COLO829 (cell line): ENCODE measurements around the gene DFFA.
"Not testable (repeated sequence)": the region's sequence is repeated elsewhere in the genome, so short reads cannot be mapped to it uniquely, and the experiment has no call there.

Source experiments
- DNase-seq: peaks from one replicate; pipeline ENCODE4 v3.0.0; 2012; ENCODE audit warnings: low spot score

The DFFA gene

GRCh38 chr1:10459184-10459583 lies 13.1 kb downstream of the DFFA start:
- no peak for DNase-seq

GRCh38 chr1:10457875-10458274 lies 14.5 kb downstream of the DFFA start:
- no peak for DNase-seq

- DNase-seq = not testable (repeated sequence)
These were observed 14.9 kb downstream of the DFFA start for GRCh38 chr1:10457462-10457861.

- no peak for DNase-seq
These were observed 15.7 kb downstream of the DFFA start for GRCh38 chr1:10456661-10457060.

GRCh38 chr1:10456048-10456447 lies 16.3 kb downstream of the DFFA start:
- no peak for DNase-seq

- DNase-seq = no peak
These were observed 21.0 kb downstream of the DFFA start for GRCh38 chr1:10451287-10451686.

- no peak for DNase-seq
These were observed 21.5 kb downstream of the DFFA start for GRCh38 chr1:10450836-10451235.

GRCh38 chr1:10450156-10450814 lies 22.0 kb downstream of the DFFA start:
- DNase-seq = no peak

- no peak for DNase-seq
These were observed 22.6 kb downstream of the DFFA start, which contains the start of gene CORT for GRCh38 chr1:10449751-10450150. Gene CORT (plus strand): TSS chr1:10450031. CDS start chr1:10450224, 193 bp downstream.

GRCh38 chr1:10446790-10447422 lies 25.4 kb downstream of the DFFA start:
- DNase-seq = no peak

- no peak for DNase-seq
These were observed 27.4 kb downstream of the DFFA start for GRCh38 chr1:10444795-10445397.

GRCh38 chr1:10444248-10444647 lies 28.1 kb downstream of the DFFA start:
- no peak for DNase-seq

- no peak for DNase-seq
These were observed 31.5 kb downstream of the DFFA start for GRCh38 chr1:10440794-10441193.

GRCh38 chr1:10440305-10440704 lies 32.0 kb downstream of the DFFA start:
- no peak for DNase-seq

- DNase-seq = no peak
These were observed 33.6 kb downstream of the DFFA start for GRCh38 chr1:10438677-10439163.

GRCh38 chr1:10437052-10437451 lies 35.3 kb downstream of the DFFA start:
- no peak for DNase-seq

- DNase-seq = no peak
These were observed 37.7 kb downstream of the DFFA start for GRCh38 chr1:10434590-10434989.

- no peak for DNase-seq
These were observed 38.5 kb downstream of the DFFA start for GRCh38 chr1:10433790-10434189.

GRCh38 chr1:10432910-10433700 lies 39.2 kb downstream of the DFFA start:
- no peak for DNase-seq

GRCh38 chr1:10431070-10431730 lies 41.1 kb downstream of the DFFA start:
- DNase-seq = peak; percentile 2

GRCh38 chr1:10430216-10431069 lies 41.9 kb downstream of the DFFA start, which contains the start of gene CENPS:
Gene CENPS (plus strand): TSS chr1:10430433. CDS start chr1:10430518, 85 bp downstream.
- peak; percentile 87 for DNase-seq
